ENCODE data around the gene HECW1. TPM values are rescaled to one million over a fixed set of nuclear protein-coding genes. Genes with fewer than 3 reads are reported as not detected.
A peak's percentile ranks its signal among the peaks of the same experiment; 100 is the strongest.

The HECW1 gene
- total and polyA plus RNA-seq, 8 donors: 0.04 to 0.69 (median 0.12) TPM; not detected in 5

GRCh38 chr7:43575506-43575905 is 463.1 kb downstream of the HECW1 start:
- DNase-seq (no peak), ATAC-seq (no peak), FAIRE-seq (peak; percentile 51)
- intact Hi-C loops (cut with DNase I): loop anchor here in 1 of 3 donors (10.0 kb wide), 1 partner anchor 269 kb away; no protein-coding TSS in a partner anchor
- WGBS, 2 donors: 82 to 86% methylated on average over 6 of the region's 6 CpGs
- H3K9me3 ChIP-seq: no peaks in the 10 kb centered on the region
- no peak overlapping the region for H3K4me3 ChIP-seq
- TF ChIP-seq, protein P1, sequence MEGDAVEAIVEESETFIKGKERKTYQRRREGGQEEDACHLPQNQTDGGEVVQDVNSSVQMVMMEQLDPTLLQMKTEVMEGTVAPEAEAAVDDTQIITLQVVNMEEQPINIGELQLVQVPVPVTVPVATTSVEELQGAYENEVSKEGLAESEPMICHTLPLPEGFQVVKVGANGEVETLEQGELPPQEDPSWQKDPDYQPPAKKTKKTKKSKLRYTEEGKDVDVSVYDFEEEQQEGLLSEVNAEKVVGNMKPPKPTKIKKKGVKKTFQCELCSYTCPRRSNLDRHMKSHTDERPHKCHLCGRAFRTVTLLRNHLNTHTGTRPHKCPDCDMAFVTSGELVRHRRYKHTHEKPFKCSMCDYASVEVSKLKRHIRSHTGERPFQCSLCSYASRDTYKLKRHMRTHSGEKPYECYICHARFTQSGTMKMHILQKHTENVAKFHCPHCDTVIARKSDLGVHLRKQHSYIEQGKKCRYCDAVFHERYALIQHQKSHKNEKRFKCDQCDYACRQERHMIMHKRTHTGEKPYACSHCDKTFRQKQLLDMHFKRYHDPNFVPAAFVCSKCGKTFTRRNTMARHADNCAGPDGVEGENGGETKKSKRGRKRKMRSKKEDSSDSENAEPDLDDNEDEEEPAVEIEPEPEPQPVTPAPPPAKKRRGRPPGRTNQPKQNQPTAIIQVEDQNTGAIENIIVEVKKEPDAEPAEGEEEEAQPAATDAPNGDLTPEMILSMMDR (IDR thresholded peaks at IDR 0.05): no peak
- no peaks in the 10 kb centered on the region for H3K27me3 ChIP-seq
- H3K4me1 ChIP-seq: no peaks in the 10 kb centered on the region
- H3K27ac ChIP-seq: no peak overlapping the region
- no peaks in the 10 kb centered on the region for H3K36me3 ChIP-seq

DNA sequence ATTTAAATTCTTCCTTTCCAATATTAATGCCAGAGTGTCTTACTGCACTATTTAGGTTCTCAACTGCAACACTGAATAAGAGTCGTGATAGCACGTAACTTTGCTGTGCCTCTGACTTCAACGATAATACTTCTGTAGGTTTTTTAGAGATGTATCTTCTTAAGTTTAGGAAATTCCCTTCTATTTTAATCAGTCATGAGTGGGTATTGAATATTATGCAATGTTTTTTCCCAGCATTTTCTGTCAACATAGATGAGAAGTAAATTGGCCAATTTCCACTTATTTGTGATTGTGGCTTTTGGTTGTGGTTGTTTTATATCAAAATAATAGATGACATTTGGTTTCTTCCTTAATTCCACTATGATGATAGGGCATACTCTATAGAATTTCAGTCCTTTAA is 463.8 kb downstream of the HECW1 start:
- ATAC-seq: no peak

GRCh38 chr7:43577485-43577951 is 465.1 kb downstream of the HECW1 start:
- intact Hi-C loops (cut with DNase I): loop anchor here in 1 of 3 donors (10.0 kb wide), 1 partner anchor 267 kb away; no protein-coding TSS in a partner anchor
- H3K4me3 ChIP-seq: no peak overlapping the region
- no peaks in the 10 kb centered on the region for H3K36me3 ChIP-seq
- H3K27me3 ChIP-seq: no peaks in the 10 kb centered on the region
- H3K9me3 ChIP-seq: no peaks in the 10 kb centered on the region
- no peak overlapping the region for H3K27ac ChIP-seq
- TF ChIP-seq, protein P1 (IDR thresholded peaks at IDR 0.05): no peak
- H3K4me1 ChIP-seq: no peaks in the 10 kb centered on the region
- no peak for DNase-seq
- no peak for ATAC-seq
- 67 to 68% methylated on average over 6 of the region's 6 CpGs for WGBS, 2 donors
- FAIRE-seq: no peak

More for the DNA sequence above, 463.8 kb downstream of the HECW1 start:
- Histone ChIP-seq H3K4me3 (no peak overlapping the region), H3K27me3 (no peaks in the 10 kb centered on the region), H3K27ac (no peak overlapping the region), H3K9me3 (no peaks in the 10 kb centered on the region), H3K36me3 (no peaks in the 10 kb centered on the region), H3K4me1 (no peaks in the 10 kb centered on the region)
- FAIRE-seq (no peak), DNase-seq (no peak)
- TF ChIP-seq, protein P1 (IDR thresholded peaks at IDR 0.05): no peak
- 89 to 92% methylated on average over 3 of the region's 3 CpGs for WGBS, 2 donors
- intact Hi-C loops (cut with DNase I): loop anchor here in 1 of 3 donors (10.0 kb wide), 1 partner anchor 269 kb away; no protein-coding TSS in a partner anchor

DNA sequence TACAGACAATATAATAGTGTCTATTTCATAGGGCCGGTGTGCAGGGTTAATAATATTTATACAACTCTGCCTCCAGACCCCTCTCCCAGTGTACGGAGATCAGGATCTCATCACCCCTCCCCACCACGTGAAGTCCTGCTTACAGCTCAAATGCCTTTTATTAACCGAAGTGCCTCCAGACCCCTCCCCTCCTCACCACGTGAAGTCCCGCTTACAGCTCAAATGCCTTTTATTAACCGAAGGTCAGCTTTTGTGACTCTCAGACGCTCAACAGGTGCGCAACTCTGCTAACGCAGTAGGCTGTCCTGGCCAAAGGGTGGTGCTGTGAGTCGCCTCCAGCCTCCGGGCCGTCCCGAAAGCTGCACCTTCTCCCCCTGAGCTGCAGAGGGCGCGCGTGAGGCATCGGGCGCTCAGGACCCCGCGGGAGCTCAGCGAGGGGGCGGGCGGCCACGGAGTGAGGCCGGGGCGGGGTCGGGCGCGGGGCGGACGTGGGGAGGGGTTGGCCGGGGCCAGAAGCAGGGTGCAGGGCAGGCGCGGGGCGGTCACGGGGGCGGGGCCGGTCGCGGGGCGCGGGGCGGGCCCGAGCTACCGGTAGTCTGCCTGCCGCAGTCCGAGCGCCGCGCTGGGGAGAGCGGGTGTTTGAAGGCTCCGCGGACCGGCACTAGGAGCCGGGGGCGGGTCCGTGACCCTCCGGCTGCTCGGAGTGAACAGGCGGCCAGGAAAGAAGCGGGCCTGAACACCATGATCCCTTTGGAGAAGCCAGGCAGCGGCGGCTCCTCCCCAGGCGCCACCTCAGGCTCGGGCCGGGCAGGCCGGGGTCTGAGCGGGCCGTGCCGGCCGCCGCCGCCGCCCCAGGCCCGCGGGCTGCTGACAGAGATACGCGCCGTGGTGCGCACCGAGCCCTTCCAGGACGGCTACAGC is 470.3 kb downstream of the HECW1 start, which contains the start of gene STK17A:
Gene STK17A, plus strand, starts transcription at position 606 of the 921 bp plus-strand sequence. Its CDS starts 136 bp downstream, at position 742.
- peaks cover 0 to 25% (median 24%) of the 10 kb centered on the region in 3 donors for H3K4me1 ChIP-seq
- intact Hi-C loops (cut with DNase I): loop anchor here in 2 of 3 donors (5.0 kb wide), 2 partner anchors 115 to 140 kb away; no protein-coding TSS in a partner anchor
- WGBS, 2 donors: 1% methylated on average over 19 to 83 of the region's 83 CpGs
- DNase-seq: peak; percentile 89 to 97 (median 95)
- H3K4me3 ChIP-seq: peak within 1 kb of the TSS; percentile 89 to 100 (median 96)
- H3K9me3 ChIP-seq: no peaks in the 10 kb centered on the region
- TF ChIP-seq, protein P1 (IDR thresholded peaks at IDR 0.05): peak; percentile 93 to 98 (median 96)
- FAIRE-seq: no peak
- no peaks in the 10 kb centered on the region for H3K27me3 ChIP-seq
- peak; percentile 89 to 96 (median 90) for ATAC-seq
- H3K27ac ChIP-seq: peak within 1 kb of the TSS; percentile 88 to 95 (median 92)
- H3K36me3 ChIP-seq: no peaks in the 10 kb centered on the region

Measured in pancreas (tissue), 10 donors.